LNCAP (cell line): Measurements from ENCODE around the gene ZFHX3.

Experiments used
- CTCF ChIP-seq: fragments of 450-650 bp; IDR thresholded peaks from 2 replicates; pipeline ENCODE4 v1.5.1; 2017; ENCODE audit warnings: mild to moderate bottlenecking

Gene ZFHX3

GRCh38 chr16:73054813-73055482, 7.0 kb upstream of the ZFHX3 start:
- TF ChIP-seq CTCF: no peak

- TF ChIP-seq CTCF: no peak
Measured at GRCh38 chr16:73054498-73054812, 6.5 kb upstream of the ZFHX3 start.

DNA sequence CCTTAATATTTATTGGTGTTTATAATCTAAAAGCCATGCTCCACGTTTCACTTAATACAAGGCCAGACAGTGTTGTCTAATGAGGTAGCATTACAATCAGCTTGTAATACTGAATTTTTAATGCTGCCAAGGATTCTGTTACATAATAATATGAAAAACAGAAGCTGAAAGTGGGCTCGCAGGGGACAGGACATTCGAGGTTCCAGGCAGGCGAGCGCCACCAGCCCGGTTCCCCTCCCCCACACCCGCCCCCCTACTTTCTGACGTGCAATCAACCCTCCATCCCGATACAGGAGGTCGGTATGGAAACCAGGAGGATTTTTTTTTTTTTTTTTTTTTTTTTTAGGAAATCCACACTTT, 6.2 kb upstream of the ZFHX3 start:
- no peak for TF ChIP-seq CTCF

DNA sequence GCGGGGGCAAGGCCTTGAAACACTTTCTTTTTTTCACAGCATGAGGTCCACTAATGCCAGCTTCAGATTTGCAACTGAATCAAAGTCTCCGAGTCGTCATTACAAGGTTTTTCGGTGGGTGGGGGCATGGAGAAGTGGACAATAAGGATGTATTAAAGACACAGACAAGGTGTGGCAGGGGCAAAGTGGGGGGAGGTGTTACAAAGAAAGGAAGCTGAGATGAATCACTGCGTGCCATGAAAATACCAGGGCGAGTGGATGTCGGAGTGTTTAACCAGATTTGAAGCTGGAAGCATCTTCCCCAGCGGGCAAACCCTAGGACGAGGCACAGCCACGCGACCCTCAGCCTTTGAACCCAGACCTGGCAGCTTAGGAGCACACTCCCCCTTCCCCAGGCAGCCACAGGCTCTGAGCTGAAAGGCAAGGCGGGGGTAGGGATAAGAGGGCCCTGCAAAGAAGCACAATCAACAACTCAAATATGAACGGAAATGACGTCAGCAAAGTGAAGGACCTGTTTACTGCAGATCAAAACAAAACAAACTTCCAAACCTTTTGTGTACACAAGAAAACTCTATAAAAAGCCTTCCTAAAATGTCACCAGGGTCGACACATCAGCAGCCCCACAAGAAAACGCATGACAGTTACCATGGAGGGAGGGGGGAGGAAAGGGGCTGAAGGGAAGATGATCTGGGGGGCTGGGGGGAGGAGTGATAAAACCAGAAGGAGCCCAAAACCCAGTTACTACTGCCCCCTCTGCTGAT, 5.6 kb upstream of the ZFHX3 start:
- TF ChIP-seq CTCF: no peak

GRCh38 chr16:73053038-73053363, 5.1 kb upstream of the ZFHX3 start:
- TF ChIP-seq CTCF: no peak

DNA sequence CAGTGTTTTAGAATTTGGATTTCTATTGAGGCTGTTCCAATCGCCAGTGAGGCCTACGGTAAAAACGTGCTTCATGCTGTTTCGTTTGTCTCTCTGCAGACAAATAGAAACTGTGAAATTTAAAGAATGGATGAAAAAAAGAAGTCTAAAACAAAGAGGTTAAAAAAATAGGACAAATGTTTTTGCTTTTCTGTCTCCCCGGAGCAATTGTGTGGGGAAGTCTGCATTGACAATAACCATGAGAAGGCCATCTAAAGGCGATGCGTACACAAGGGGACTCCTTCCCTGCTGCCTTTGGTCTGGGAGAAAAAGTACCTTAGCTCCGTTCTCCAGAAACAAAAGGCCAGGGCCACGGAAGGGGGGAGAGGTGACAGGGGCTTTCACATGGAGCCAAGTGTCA, 4.6 kb upstream of the ZFHX3 start:
- no peak for TF ChIP-seq CTCF

- no peak for TF ChIP-seq CTCF
Measured at GRCh38 chr16:73051961-73052360, 4.0 kb upstream of the ZFHX3 start.

DNA sequence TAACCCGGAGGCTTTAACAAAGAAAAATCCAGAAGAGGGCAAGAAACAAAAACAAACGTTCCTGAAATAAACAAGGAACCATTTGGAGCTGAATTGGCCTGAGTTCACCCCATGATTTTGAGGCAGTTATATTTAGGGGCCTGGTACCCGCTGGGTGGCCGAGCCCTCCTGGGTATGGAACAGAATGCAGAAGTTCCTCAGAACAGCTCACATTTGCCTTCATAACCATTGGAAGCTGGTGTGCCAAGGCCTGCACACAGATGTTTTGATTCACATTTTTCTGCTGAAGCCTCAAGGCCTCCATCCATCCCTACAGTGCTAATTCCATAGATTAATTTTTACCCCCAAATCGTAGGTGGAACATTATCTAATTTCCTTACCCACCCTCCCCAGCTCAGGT, 3.3 kb upstream of the ZFHX3 start:
- TF ChIP-seq CTCF: no peak
